ENCODE results near the gene ZBTB5.
"Not testable (repeated sequence)": the region's sequence is repeated elsewhere in the genome, so short reads cannot be mapped to it uniquely, and the experiment has no call there.

ZBTB5 gene

DNA sequence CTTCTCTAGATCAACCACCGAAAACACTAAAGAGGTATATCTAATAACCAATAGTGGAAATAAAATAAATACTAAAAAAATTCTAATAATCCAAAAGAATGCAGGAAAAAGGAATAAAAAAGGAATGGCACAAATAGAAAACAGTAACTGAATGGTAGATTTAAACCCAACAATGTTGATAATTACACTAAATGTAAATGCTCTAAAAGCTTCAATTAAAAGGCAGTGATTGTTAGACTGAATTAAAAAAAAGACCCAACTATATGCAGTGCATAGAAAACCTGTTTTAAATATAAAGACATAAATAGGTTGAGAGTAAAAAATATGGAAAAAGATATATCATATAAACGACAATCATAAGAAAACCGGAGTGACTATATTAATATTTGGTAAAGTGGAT lies 9.2 kb upstream of the ZBTB5 start:
- TF ChIP-seq, protein P1, sequence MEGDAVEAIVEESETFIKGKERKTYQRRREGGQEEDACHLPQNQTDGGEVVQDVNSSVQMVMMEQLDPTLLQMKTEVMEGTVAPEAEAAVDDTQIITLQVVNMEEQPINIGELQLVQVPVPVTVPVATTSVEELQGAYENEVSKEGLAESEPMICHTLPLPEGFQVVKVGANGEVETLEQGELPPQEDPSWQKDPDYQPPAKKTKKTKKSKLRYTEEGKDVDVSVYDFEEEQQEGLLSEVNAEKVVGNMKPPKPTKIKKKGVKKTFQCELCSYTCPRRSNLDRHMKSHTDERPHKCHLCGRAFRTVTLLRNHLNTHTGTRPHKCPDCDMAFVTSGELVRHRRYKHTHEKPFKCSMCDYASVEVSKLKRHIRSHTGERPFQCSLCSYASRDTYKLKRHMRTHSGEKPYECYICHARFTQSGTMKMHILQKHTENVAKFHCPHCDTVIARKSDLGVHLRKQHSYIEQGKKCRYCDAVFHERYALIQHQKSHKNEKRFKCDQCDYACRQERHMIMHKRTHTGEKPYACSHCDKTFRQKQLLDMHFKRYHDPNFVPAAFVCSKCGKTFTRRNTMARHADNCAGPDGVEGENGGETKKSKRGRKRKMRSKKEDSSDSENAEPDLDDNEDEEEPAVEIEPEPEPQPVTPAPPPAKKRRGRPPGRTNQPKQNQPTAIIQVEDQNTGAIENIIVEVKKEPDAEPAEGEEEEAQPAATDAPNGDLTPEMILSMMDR (IDR thresholded peaks at IDR 0.05; ENCODE audit: low read depth, low read length) = no peak
- DNase-seq (ENCODE audit: low read depth in 2 of 2) = no peak
- H3K4me3 ChIP-seq (replicated peaks in 1 of 2; ENCODE audit: low read depth in 2 of 2, low read length in 2 of 2) = no peak overlapping the region

DNA sequence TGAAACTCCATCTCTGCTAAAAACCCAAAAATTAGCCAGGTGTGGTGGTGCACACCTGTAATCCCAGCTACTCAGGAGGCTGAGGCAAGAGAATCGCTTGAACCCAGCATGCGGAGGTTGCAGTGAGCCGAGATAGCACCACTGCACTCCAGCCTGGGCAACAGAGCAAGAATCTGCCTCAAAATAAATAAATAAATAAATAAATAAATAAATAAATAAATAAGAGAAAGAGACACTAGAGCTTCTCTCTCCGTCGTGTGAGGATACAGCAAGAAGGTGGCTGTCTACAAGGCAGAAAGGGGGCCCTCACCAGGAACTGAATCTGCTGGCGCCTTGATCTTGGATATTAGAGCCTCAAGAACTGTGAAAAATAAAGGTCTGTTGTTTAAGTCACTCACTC lies 8.7 kb upstream of the ZBTB5 start:
- not testable (repeated sequence) for DNase-seq (ENCODE audit: low read depth in 2 of 2); H3K4me3 ChIP-seq (replicated peaks in 1 of 2; ENCODE audit: low read depth in 2 of 2, low read length in 2 of 2)

DNA sequence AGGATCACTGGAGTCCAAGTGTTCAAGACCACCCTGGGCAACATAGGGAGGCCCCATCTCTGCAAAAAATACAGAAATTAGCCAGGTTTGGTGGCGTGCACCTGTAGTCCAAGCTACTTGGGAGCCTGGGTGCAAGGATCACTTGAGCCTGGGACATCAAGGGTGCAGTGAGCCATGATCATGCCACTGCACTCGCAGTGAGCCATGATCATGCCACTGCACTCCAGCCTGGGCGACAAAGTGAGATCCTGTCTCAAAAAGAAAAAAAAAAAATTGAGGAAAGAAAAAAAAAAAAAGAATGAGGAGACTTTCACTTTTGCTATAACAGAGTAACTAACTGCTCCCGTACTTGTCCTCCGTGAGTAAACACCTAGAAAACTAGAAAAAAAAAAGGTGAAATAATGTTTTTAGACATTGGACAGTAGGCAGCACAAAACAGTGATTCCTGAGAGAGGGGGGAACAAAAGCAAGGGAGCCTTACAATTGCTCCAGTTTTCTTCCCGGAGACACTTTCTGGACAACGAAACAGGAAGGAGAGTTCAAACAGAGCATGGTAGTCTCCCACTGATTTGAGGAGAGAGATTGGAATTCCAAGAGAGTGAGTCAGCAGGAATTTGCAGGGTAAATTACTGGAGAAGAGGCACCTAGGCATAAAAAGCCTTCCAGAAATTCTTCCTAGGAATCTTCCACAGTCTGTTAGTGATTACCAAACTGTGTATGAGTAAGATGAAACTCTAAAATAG lies 6.9 kb upstream of the ZBTB5 start:
- peak; percentile 90 for DNase-seq (ENCODE audit: low read depth in 2 of 2)
- H3K4me3 ChIP-seq (replicated peaks in 1 of 2; ENCODE audit: low read depth in 2 of 2, low read length in 2 of 2) = peak overlapping the region; percentile 17 to 29
- TF ChIP-seq, protein P1 (IDR thresholded peaks at IDR 0.05; ENCODE audit: low read depth, low read length) = no peak

DNA sequence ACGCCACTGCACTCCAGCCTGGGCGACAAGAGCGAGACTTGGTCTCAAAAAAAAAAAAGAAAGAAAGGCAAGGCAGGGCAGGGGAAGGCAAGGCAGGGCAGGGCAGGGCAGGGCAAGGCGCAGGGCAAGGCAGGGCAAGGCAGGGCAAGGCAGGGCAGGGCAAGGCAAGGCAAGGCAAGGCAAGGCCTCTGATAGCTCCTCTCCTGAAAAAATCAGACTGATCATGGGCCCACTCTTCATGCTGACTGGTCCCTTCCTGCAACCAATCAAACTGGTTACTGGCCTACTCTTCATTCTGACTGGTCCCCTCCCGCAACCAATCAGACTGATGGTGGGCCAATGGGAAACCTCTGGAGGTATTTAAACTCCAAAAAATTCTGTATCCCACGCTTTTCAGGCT lies 3.4 kb upstream of the ZBTB5 start:
- no peak overlapping the region for H3K4me3 ChIP-seq (replicated peaks in 1 of 2; ENCODE audit: low read depth in 2 of 2, low read length in 2 of 2)
- DNase-seq (ENCODE audit: low read depth in 2 of 2) = no peak
- TF ChIP-seq, protein P1 (IDR thresholded peaks at IDR 0.05; ENCODE audit: low read depth, low read length) = no peak

DNA sequence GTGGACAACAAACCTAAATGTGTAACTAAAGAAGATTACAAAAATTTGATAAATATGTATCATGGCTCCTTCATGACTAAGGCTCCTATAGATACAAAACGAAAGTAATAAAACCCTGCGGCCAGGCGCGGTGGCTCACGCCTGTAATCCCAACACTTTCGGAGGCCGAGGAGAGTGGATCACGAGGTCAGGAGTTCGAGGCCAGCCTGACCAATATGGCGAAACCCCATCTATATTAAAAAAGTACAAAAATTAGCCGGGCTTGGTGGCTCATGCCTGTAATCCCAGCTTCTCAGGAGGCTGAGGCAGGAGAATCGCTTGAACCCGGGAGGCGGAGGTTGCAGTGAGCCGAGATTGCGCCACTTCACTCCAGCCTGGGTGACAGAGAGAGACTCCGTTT lies 2.3 kb upstream of the ZBTB5 start:
- DNase-seq (ENCODE audit: low read depth in 2 of 2); H3K4me3 ChIP-seq (replicated peaks in 1 of 2; ENCODE audit: low read depth in 2 of 2, low read length in 2 of 2): not testable (repeated sequence)

DNA sequence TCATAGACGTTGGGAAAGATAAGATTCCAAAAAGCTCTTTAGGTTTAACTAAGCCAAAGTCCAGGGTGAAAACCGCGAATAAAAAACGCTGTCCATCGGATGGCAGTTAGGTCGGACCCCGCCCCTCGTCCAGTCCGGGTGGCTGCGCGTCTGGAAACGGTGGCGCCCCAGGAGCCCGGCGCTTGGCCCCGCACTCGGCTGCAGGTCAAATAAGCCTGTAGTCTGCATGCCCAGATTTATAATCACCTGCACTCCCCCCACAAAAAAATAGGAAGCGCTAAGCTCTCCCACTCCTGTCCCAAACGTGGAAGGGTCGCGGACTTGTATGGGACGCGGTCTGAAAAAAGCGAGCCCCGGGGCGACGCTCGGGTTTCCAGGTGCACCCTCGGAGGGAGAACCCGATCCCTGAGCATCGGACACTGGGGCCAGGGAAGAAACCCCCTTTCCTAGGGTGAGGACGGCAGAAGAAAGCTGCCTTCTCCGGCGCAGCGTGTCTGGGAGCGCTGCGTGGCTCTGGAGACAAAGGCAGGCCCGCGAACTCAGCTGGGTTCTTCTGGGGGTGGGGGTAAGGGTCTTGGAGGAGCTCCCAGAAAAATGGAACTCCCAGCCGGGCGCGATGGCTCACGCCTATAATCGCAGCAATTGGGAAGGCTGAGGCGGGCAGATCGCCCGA lies 923 bp upstream of the ZBTB5 start:
- H3K4me3 ChIP-seq (replicated peaks in 1 of 2; ENCODE audit: low read depth in 2 of 2, low read length in 2 of 2) = peak overlapping the region; percentile 57 to 98
- TF ChIP-seq, protein P1 (IDR thresholded peaks at IDR 0.05; ENCODE audit: low read depth, low read length) = no peak
- peak; percentile 91 to 94 for DNase-seq (ENCODE audit: low read depth in 2 of 2)

DNA sequence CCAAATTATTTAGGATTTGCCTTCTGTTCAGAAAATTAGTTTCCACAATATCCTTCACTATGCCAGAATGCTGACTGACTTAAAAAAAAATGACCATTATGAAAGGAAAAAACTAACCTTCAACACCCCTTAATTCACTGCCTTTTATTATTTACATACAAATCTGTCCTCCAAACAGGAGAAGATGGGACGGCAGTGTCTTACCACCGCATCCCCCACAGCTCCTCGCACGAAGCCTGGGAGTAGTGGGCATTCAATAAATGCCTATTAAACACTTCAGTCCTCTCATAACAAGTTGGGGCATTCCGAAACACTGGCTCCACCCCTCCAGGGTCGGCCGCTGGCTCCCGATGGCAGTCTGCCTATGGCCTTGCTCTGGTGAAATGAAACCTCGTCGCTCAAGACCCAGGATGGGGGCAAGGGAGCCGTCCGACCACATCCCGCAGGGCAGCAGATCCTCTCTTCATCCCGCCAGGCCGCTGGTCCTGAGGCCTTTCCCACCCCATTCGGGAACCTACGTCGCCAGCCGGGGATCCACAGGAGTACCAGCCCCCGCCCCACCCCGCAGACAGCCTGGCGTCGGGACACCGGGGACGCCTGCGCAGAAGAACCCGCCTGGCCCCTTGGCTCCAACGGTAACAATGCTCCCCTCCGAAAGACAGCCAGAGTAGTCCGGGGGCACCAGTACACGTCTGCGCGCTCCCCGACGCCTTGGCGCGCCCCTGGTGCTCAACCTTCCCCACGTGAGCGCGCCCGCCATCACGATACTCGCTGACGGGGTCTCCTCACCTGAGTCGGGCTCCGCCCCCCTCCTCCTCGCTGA lies 613 bp downstream of the ZBTB5 start:
- peak; percentile 77 for DNase-seq (ENCODE audit: low read depth in 2 of 2)
- TF ChIP-seq, protein P1 (IDR thresholded peaks at IDR 0.05; ENCODE audit: low read depth, low read length) = no peak
- H3K4me3 ChIP-seq (replicated peaks in 1 of 2; ENCODE audit: low read depth in 2 of 2, low read length in 2 of 2) = peak overlapping the region; percentile 98

Measured in cardiac fibroblast (primary cell).